ENCODE results near the gene ADRA2B.
"Not testable (repeated sequence)": the region's sequence is repeated elsewhere in the genome, so short reads cannot be mapped to it uniquely, and the experiment has no call there.

- TF ChIP-seq CTCF (optimal IDR thresholded peaks at IDR 0.05 in 1 of 3, IDR thresholded peaks at IDR 0.05 in 1 of 3, conservative IDR thresholded peaks at IDR 0.05 in 1 of 3; ENCODE audit: extremely low read depth in 1 of 3, insufficient read depth in 2 of 3, low read length in 3 of 3); EZH2 (IDR thresholded peaks at IDR 0.05; ENCODE audit: low read length): not testable (repeated sequence)
Observed at GRCh38 chr2:96065954-96066353, 50.4 kb downstream of the ADRA2B start.
